Spinal cord (tissue), 10 donors: ENCODE results near the gene RBL1. TPM values are rescaled to one million over a fixed set of nuclear protein-coding genes. Genes with fewer than 3 reads are reported as not detected.
"Not testable (repeated sequence)": the region's sequence is repeated elsewhere in the genome, so short reads cannot be mapped to it uniquely, and the experiment has no call there.

ENCODE experiments used
- DNase-seq, 6 donors: peaks; one replicate each; pipeline versions ENCODE4 v3.0.0 to v3.0.0-alpha.2; 2013 to 2015; ENCODE audit warnings: low spot score in 6 of 6, low read depth in 4 of 6
- H3K27ac ChIP-seq: one replicate; pipeline ENCODE4 v1.5.1; 2013; ENCODE audit warnings: low read depth, low read length, control low read depth
- H3K27me3 ChIP-seq: one replicate; pipeline ENCODE4 v1.6.1; 2013; ENCODE audit warnings: low read length; ENCODE audit not compliant: control insufficient read depth, insufficient read depth
- H3K36me3 ChIP-seq: one replicate; pipeline ENCODE4 v1.6.1; 2013; ENCODE audit warnings: low read length; ENCODE audit not compliant: control insufficient read depth, insufficient read depth
- H3K4me1 ChIP-seq: one replicate; pipeline ENCODE4 v1.6.1; 2013; ENCODE audit warnings: low read length; ENCODE audit not compliant: control insufficient read depth, insufficient read depth
- H3K4me3 ChIP-seq: one replicate; pipeline ENCODE4 v1.5.1; 2013; ENCODE audit warnings: low read depth, low read length, control low read depth
- H3K9me3 ChIP-seq: one replicate; pipeline ENCODE4 v1.6.1; 2013; ENCODE audit warnings: low read length; ENCODE audit not compliant: control insufficient read depth, insufficient read depth
- WGBS: methylation state at CpG from one replicate; pipeline ENCODE4 v1.1.5; 2013; ENCODE audit warnings: missing lambda C conversion rate; ENCODE audit not compliant: insufficient coverage; 5-methylcytosine and 5-hydroxymethylcytosine counted together
- polyA plus RNA-seq, 2 donors: library from polyadenylated mRNA; unstranded; fragments of 120-200 nt; gene quantifications; one replicate each; pipeline ENCODE4 v1.2.1, GENCODE V29; 2013; ENCODE audit not compliant: insufficient read length in 2 of 2
- total RNA-seq, 2 donors: library from RNA; depleted of rRNA in 1 of 2; stranded (reverse); fragments of 120-200 nt in 1 of 2; fragments of >200 nt in 1 of 2; gene quantifications; one replicate each; pipeline versions ENCODE4 v1.2.3 to v1.2.4, GENCODE V29; 2013 to 2014
- donor health status: healthy.

RBL1 gene
- total and polyA plus RNA-seq, 4 donors = 6.4 to 15.4 (median 11.3) TPM

DNA sequence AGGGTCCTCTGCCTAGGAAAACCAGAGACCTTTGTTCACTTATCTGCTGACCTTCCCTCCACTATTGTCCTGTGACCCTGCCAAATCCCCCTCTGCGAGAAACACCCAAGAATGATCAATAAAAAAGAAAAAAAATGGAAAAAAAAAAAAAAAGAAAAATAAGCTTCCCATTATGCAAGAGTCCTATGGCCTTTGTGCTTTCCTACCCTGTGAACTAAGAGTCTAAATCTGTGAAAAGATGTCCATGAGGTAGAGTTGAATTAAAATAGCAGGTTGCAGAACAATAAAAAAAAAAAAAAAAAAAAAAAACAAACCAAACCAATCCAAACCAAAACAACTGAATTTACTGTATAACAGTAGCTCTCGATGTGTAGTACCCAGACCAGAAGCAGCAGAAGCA, 94.2 kb downstream of the RBL1 start:
- H3K9me3 ChIP-seq, H3K4me1 ChIP-seq, H3K4me3 ChIP-seq, H3K27me3 ChIP-seq, H3K27ac ChIP-seq, DNase-seq: not testable (repeated sequence)
- WGBS = 86% methylated on average over 1 of the region's 2 CpGs
- H3K36me3 ChIP-seq = peaks cover 33% of the 10 kb centered on the region

- DNase-seq, H3K4me1 ChIP-seq, H3K9me3 ChIP-seq, H3K27ac ChIP-seq, H3K4me3 ChIP-seq, H3K27me3 ChIP-seq: not testable (repeated sequence)
- no CpG with 5 or more reads among the region's 26 CpGs for WGBS
- peaks cover 26% of the 10 kb centered on the region for H3K36me3 ChIP-seq
Observed at GRCh38 chr20:37000171-37000570, 95.6 kb downstream of the RBL1 start.

GRCh38 chr20:36998652-36999051, 97.1 kb downstream of the RBL1 start:
- H3K27me3 ChIP-seq = no peaks in the 10 kb centered on the region
- no peaks in the 10 kb centered on the region for H3K9me3 ChIP-seq
- no peak overlapping the region for H3K4me3 ChIP-seq
- WGBS = 92% methylated on average over 5 of the region's 7 CpGs
- no peak overlapping the region for H3K27ac ChIP-seq
- DNase-seq = no peak
- H3K4me1 ChIP-seq = no peaks in the 10 kb centered on the region
- H3K36me3 ChIP-seq = peaks cover 23% of the 10 kb centered on the region

DNA sequence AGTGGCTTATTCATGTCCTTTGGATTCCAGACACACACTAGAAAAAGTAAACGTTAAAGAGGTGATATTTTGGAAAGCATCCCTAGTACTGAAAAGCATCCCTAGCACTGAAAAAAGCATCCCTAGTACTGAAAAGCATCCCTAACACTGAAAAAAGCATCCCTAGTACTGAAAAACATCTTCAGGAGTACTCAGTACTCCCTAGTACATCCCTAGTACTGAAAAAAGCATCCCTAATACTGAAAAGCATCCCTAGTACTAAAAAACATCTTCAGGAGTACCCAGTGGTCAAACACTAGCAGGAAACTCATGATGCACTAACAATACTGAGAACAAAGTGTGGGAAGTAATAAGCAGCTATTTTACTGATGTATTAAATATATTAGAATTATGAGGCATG, 98.7 kb downstream of the RBL1 start:
- Histone ChIP-seq H3K4me1 (no peaks in the 10 kb centered on the region), H3K36me3 (peaks cover 19% of the 10 kb centered on the region), H3K9me3 (peaks cover 1% of the 10 kb centered on the region), H3K27ac (no peak overlapping the region), H3K4me3 (no peak overlapping the region), H3K27me3 (no peaks in the 10 kb centered on the region)
- WGBS = no CpG with 5 or more reads among the region's 1 CpG
- no peak for DNase-seq

DNA sequence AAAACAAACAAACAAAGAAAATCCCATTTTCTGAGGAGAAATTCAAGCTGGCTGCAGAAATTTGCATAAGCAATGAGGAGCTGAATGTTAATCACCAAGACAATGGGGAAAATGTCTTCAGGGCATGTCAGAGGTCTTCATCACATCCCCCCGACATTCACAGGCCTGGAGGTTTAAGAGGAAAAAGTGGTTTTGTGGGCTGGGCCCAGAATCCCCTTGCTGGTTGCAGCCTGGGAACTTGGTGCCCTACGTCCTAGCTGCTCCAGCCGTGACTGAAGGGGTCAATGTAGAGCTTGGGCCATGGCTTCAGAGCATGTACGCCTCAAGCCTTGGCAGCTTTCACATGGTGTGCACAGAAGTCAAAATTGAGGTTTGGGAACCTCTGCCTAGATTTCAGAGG, 101.6 kb downstream of the RBL1 start:
- H3K27ac ChIP-seq, DNase-seq, H3K4me1 ChIP-seq, H3K27me3 ChIP-seq, H3K9me3 ChIP-seq, H3K4me3 ChIP-seq, H3K36me3 ChIP-seq: not testable (repeated sequence)
- WGBS = 98% methylated on average over 4 of the region's 4 CpGs

GRCh38 chr20:36992802-36993334, 102.9 kb downstream of the RBL1 start:
- Histone ChIP-seq H3K27ac (no peak overlapping the region), H3K4me3 (no peak overlapping the region), H3K9me3 (peaks cover 1% of the 10 kb centered on the region), H3K27me3 (no peaks in the 10 kb centered on the region), H3K36me3 (peaks cover 7% of the 10 kb centered on the region), H3K4me1 (no peaks in the 10 kb centered on the region)
- no peak for DNase-seq
- WGBS = 100% methylated on average over 2 of the region's 4 CpGs

GRCh38 chr20:36991703-36992102, 104.1 kb downstream of the RBL1 start:
- DNase-seq = no peak
- Histone ChIP-seq H3K27me3 (no peaks in the 10 kb centered on the region), H3K4me3 (no peak overlapping the region), H3K9me3 (peaks cover 1% of the 10 kb centered on the region), H3K4me1 (no peaks in the 10 kb centered on the region), H3K36me3 (peaks cover 7% of the 10 kb centered on the region), H3K27ac (no peak overlapping the region)
- 93% methylated on average over 2 of the region's 3 CpGs for WGBS

DNA sequence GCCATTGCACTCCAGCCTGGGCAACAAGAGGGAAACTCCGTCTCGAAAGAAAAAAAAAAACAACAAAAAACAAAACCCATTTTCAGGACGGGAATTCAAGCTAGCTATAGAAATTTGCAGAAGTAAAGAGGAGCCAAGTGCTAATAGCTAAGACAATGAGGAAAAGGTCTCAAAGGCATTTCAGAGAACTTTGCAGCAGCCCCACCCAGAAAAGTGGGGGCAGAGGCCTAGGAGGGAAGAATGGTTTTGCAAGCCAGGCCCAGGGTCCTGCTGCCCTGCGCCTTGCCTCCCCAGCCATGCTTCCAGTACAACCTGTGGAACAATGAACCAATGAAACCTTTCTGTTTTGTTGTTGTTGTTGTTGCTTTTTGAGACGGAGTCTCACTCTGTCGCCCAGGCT, 106.0 kb downstream of the RBL1 start:
- H3K9me3 ChIP-seq = peaks cover 1% of the 10 kb centered on the region
- WGBS = 79% methylated on average over 3 of the region's 6 CpGs
- no peaks in the 10 kb centered on the region for H3K27me3 ChIP-seq
- no peak overlapping the region for H3K27ac ChIP-seq
- no peak for DNase-seq
- no peak overlapping the region for H3K4me3 ChIP-seq
- H3K36me3 ChIP-seq = peaks cover 4% of the 10 kb centered on the region
- no peaks in the 10 kb centered on the region for H3K4me1 ChIP-seq

DNA sequence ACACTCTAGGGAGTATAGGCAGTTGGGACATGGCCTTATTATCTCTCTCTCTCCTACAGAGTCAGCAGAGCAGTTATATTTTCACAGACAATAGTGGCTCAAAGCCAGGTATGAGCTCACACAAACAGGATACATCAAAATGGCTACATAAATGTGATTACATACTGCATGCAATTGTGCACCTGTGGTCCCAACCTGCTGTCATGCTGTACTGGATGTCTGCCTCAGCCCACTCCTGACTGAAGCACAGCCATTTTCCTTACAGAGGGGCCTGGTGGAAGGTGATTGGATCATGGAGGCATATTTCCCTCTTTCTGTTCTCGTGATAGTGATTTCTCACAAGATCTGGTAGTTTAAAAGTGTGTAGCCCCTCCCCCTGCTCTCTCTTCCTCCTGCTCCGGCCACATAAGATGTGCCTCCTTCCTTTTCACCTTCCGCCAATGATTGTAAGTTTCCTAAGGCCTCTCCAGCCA, 107.3 kb downstream of the RBL1 start:
- Histone ChIP-seq H3K27me3 (no peaks in the 10 kb centered on the region), H3K9me3 (peaks cover 1% of the 10 kb centered on the region), H3K36me3 (no peaks in the 10 kb centered on the region), H3K4me3 (no peak overlapping the region), H3K27ac (no peak overlapping the region), H3K4me1 (no peaks in the 10 kb centered on the region)
- peak in 2 of 6 donors; percentile 2 to 29 for DNase-seq
- 92% methylated on average over 2 of the region's 3 CpGs for WGBS

GRCh38 chr20:36984257-36984638, 111.5 kb downstream of the RBL1 start:
- WGBS = 67% methylated on average over 1 of the region's 6 CpGs

More at GRCh38 chr20:36984257-36984638, 111.5 kb downstream of the RBL1 start:
- DNase-seq = no peak
- Histone ChIP-seq H3K27me3 (no peaks in the 10 kb centered on the region), H3K9me3 (no peaks in the 10 kb centered on the region), H3K36me3 (no peaks in the 10 kb centered on the region), H3K27ac (no peak overlapping the region), H3K4me3 (no peak overlapping the region), H3K4me1 (no peaks in the 10 kb centered on the region)
